ENCODE results near the gene CDK11A.
"Not testable (repeated sequence)": the region's sequence is repeated elsewhere in the genome, so short reads cannot be mapped to it uniquely, and the experiment has no call there.

CDK11A gene

GRCh38 chr1:1683104-1683905 lies 40.9 kb downstream of the CDK11A start:
- DNase-seq (ENCODE audit: low read depth) = peak; percentile 8

GRCh38 chr1:1680912-1681273 lies 43.3 kb downstream of the CDK11A start:
- peak; percentile 20 for DNase-seq (ENCODE audit: low read depth)

- no peak for DNase-seq (ENCODE audit: low read depth)
These were observed 43.9 kb downstream of the CDK11A start for GRCh38 chr1:1680031-1680911.

DNA sequence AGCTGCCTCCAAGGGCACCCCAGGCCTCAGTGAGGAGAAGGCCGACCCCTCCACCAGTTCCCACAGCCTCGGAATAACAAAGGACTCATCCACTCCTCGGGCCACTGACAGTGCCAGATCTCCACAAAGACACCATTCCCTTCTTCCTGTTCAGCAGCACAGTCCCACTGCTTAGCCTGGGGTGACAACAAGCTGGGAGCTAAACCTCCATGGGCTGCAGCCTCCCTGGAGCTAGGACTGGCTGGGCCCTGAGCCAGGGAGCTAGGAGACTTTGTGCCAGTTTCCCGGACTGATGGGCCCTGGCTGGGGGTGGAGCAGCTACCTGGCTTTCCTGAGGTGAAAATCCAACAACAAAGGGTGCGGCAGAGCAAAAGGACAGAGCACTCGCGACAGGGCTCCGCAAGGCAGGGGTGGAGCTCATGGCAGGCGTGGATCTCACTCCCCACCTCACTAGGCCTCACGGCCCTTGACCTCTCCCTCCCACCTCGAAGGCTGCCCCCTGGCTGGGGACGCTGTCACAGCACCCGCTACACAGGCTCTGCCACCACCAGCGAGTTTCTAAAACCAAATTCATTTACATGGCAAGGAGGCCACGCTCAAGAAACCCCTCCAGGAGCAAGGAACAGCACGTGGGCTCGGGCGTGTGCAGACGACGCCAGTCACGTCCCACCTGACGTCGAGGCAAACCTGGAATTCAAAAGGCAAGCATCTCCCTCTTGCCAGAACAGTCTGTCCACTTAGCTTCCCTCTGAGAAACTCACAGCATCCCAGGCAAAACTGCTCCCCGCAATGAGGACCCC lies 45.4 kb downstream of the CDK11A start:
- DNase-seq (ENCODE audit: low read depth) = no peak

GRCh38 chr1:1677718-1678580 lies 46.2 kb downstream of the CDK11A start:
- no peak for DNase-seq (ENCODE audit: low read depth)

- not testable (repeated sequence) for DNase-seq (ENCODE audit: low read depth)
These were observed 48.1 kb downstream of the CDK11A start for GRCh38 chr1:1676087-1676486.

GRCh38 chr1:1675218-1675617 lies 48.9 kb downstream of the CDK11A start:
- not testable (repeated sequence) for DNase-seq (ENCODE audit: low read depth)

DNA sequence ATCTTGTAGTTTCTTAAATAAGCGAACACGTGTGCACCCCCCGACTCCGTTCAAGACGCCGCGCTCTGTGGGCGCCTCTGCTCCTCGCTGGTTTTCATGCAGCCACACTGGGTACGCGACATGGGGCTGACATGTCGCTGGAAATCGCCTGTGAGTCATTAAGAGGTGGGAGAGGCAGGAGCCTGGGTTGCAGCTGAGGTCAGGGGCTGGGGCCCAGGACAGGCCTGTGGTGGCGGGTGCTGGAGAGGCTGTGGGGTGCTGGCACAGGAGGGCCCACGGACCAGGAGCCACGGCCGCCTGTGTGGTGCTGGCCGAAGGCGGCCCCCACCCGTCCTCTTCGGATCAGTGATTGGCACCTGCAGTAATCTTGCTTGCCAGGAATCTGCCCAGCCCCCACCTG lies 49.4 kb downstream of the CDK11A start:
- not testable (repeated sequence) for DNase-seq (ENCODE audit: low read depth)

DNA sequence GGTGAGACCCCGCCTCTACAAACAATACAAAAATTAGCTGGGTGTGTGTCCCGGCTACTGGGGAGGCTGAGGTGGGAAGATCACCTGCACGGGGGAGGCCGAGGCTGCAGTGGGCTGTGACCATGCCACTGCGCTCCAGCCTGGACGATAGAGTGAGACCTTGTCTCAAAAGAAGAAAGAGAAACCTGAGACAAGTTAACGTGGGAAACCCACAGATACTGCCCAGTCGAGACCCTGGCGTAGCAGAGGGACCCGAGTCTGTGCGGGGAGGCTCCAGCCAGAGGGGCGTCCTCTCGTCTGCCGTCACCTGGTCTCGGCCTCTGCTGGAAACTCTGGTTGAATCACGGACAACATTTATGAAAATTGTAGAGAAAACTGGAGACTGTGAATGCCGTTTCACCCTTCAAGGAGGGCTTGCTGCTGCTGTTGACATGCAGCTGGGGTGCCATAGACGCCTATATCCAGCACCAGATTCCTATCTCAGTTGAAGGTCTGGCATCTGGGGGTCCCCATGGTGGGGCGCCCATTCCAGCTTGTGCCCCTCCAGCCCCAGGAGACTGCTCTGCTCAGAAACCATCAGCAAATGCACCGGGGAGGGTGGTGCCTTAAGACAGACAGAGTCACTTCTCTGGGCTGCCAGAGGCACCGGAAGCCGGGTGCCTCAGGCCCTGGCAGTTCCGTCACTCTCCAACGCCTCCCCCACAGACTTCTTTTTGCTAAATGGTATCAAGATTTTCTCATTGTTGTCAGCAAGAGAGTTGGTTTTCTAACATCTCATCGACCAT lies 51.8 kb downstream of the CDK11A start:
- no peak for DNase-seq (ENCODE audit: low read depth)

- no peak for DNase-seq (ENCODE audit: low read depth)
These were observed 52.6 kb downstream of the CDK11A start for GRCh38 chr1:1671365-1672119.

DNA sequence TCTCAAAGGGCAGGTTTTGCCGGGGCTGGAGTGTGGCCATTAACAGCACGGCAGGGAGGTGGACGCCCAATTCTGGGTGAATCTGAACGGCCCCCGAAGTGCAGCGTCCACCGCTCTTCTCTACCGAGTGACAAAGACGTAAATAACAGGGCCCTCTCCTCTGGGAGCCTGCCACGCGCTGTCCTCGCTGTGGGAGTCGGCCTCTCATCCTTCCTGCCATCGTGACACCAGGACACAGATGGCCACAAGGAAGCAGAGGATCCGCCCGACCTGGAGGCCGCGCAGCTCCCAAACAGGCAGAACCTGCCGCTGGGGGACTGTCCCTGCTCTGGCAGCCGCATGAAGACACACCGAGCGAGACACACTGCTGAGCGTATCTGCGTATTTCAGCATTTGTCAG lies 53.3 kb downstream of the CDK11A start:
- DNase-seq (ENCODE audit: low read depth) = no peak

- DNase-seq (ENCODE audit: low read depth) = no peak
These were observed 54.4 kb downstream of the CDK11A start for GRCh38 chr1:1669468-1670440.

- DNase-seq (ENCODE audit: low read depth) = no peak
These were observed 57.6 kb downstream of the CDK11A start for GRCh38 chr1:1666526-1666925.

GRCh38 chr1:1665815-1666251 lies 58.3 kb downstream of the CDK11A start:
- no peak for DNase-seq (ENCODE audit: low read depth)

DNA sequence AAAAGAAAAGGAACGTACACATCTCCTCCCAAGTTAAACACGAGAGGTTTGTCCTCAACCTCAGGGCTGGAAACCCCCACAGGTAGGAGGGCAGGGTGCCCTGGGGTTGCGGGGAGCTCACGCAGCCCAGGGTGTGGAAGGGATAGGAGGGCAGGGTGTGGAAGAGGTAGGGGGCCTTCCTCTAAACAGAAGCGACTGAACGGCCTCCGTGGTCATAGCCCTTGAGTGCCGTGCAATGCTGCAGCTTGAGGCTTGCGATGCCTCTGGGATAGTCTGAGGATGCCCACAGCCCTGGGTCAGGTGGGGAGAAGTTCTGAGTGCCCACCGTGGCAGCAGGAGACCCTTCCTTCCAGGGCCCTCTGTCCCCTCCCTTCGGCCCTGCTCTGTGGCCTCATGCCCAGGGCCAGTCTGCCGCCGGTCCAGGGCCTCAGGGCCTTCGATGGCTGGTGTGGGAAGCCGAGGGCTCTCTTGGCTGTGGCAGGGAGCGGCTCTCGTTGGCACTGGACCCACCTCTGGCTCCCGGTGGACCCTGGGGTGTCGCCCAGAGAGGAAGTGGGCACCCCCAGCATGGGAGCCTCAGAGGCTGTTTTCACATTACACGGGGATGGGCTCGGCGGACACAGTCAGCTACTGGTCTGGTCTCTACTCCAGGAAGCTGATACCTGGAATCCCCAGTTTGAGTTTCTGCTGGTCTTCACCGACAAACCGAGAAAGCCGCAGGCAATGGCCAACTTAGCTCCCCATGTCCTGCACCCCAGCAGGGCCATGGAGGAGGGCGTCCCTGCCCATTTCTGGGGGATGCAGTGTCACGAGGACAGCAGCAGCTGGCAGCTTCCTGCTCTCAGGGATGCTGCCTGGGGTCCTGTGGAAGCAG lies 59.0 kb downstream of the CDK11A start:
- DNase-seq (ENCODE audit: low read depth) = no peak

GRCh38 chr1:1664318-1664717 lies 59.8 kb downstream of the CDK11A start:
- not testable (repeated sequence) for DNase-seq (ENCODE audit: low read depth)

- peak; percentile 33 for DNase-seq (ENCODE audit: low read depth)
These were observed 61.2 kb downstream of the CDK11A start for GRCh38 chr1:1662830-1663560.

Measured in amniotic epithelial cell (primary cell).